ENCODE data around the gene THBS2.
"Not testable (repeated sequence)": the region's sequence is repeated elsewhere in the genome, so short reads cannot be mapped to it uniquely, and the experiment has no call there.

THBS2 gene

GRCh38 chr6:169253337-169254238 lies at the start of gene THBS2:
TSS of gene THBS2 (minus strand) at chr6:169253846. CDS start at chr6:169250784, 3,062 bp downstream.
- no peak for DNase-seq

DNA sequence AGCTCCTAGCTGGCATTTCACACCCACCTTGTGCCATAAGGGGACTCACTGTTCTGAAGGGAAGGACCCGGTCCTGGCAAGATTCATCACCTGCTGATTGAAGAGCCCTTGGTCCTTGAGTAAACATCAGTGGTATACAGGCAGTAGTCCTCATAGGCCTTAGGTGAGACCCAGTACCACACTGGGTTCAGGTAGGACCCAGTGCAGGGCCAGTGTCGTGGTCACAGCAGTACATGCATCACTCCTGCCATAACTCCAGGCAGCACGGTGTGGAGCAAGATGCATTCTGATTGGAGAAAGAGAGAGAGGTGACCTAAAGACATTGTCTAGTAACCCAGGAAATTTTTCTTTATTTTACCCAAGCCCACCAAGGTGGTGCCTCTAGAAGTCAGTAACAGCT lies 49.1 kb upstream of the THBS2 start:
- no peak for DNase-seq

DNA sequence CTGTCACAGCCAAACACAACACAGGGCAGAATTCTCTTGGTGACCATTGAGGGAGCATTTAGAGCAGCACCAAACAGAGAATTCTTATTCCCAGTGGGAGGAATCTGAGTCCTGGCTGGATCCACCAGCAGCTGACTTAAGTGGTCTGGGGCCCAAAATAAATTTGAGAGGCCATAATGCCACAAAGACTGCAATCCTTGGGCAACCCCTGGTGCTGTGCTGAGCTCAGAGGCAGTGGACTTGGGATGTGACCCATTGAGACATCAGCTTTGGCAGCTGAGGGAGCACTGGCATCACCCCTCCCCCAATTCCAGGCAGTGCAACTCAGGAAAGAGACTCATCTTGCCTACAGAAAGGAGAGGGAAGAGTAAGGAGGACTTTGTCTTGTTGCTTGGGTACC lies 48.6 kb upstream of the THBS2 start:
- DNase-seq: no peak

DNA sequence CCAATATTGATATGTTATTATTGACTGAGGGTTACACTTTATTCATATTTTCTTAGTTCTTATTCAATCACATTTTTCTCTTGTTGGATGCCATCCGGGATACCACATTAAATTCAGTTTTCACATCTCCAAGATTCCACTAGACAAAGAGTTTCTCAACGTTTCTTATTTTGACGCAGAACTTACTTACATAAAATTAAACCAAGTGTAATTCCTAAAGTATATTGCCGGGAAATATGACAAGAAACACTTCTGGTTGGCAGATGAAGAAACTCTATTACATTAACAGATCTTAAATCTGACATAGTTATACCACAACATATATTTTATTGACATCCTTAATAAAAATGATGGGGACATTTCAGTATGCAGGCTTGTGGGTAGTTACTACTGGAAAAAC lies 47.3 kb upstream of the THBS2 start:
- DNase-seq: no peak

DNA sequence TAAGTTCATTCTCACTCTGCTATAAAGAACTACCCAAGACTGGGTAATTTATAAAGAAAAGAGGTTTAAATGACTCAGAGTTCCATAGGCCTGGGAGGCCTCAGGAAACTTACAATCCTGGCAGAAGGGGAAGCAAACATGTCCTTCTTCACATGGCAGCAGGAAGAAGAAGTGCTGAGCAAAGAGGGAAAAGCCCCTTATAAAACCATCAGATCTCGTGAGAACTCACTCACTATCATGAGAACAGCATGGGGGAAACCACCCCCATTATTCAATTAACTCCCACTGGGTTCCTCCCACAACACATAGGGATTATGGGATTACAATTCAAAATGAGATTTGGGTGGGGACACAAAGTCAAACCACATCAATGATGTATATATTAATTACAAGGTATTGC lies 45.0 kb upstream of the THBS2 start:
- not testable (repeated sequence) for DNase-seq

- no peak for DNase-seq
Observed at GRCh38 chr6:169296622-169297021, 43.0 kb upstream of the THBS2 start.

GRCh38 chr6:169296170-169296569 lies 42.5 kb upstream of the THBS2 start:
- no peak for DNase-seq

DNA sequence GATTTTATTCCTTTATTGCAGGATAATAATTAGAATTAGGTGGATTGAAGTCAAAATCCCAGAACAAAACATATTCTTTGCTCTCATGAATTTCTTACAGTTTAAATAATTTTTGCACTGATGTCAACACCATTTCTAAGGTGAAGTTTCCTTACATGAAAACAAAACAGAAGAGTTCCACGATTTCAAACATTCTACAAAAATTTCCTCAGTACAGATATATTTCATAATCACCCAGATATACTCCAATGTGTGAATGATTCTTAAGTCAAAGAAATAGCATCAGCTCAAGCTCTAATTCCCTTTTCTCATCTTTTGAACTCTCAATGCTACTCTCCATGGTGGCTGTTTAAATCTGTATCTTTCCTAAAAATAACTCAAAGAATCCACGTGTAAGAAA lies 39.5 kb upstream of the THBS2 start:
- DNase-seq: no peak

- no peak for DNase-seq
Observed at GRCh38 chr6:169292338-169293124, 38.9 kb upstream of the THBS2 start.

GRCh38 chr6:169291646-169292337 lies 38.1 kb upstream of the THBS2 start:
- no peak for DNase-seq

DNA sequence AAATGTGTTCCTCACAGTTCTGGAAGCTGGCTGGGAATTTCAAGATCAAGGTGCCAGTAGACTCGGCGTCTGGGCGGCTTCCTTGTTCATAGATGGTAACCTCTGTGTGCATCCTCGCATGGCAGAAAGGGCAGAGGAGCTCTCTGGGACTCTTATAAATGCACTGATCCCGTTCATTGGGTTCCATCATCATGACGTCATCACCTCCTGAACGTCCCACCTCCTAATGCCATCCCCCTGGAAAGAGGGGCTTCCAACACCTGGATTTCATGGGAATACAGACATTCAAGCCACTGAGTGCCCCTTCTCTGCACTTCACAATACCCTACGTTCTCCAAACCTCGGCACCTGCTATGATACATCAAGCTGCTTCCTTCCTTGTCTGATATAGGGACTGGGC lies 37.5 kb upstream of the THBS2 start:
- no peak for DNase-seq

DNA sequence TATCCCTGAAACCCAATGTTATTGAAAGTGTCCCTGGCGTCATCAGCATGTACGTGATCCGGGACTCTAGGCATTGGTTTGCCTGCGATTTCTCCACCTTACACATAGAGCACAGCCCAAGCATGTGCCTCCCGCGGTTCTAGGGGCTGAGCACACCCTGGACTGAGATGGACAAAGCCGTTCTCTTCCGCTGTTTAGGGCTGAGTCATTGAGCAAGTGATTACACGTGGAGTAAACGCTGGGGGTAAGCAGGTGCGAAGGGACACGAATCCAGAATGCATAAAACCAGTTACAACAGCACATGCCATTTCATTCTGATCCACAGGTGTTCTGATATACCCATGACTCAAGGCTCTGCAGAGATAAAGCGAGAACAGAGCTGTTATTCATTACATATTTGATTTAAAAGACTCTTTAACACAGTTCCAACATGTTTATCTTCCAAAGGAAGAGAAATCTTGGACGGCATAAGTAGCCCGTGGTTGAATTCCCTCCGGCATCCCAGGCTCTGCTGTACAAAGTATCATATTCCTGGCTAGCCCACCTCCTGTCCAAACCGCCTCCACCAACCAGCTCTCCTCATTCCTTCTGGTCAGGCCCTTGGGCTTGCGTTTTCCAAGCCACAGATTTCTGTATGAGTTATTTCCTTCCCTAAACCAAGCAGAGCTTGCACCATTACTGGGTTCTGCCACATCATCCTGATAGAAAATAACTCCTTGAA lies 36.1 kb upstream of the THBS2 start:
- no peak for DNase-seq

- no peak for DNase-seq
Observed at GRCh38 chr6:169289257-169289618, 35.6 kb upstream of the THBS2 start.

DNA sequence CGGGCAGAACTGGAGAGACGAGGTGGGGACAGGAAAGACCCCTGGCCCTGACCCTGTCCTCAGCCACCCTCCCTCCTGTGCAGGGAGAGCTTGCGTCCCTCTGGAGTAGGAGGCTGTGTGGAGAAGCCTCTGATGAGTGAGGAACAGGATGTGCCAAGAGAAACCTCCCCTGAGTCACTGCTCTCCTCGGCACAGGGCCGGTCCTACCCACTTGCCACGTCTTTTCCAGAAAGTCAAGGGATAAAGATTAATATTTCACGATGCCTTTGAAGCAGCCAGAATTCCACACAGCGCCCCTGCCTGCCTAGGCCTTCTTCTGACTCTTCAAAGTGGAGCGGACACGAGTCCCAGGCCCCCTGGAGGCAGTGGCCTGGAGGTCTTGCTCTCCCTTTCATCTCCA lies 34.9 kb upstream of the THBS2 start:
- DNase-seq: no peak

GRCh38 chr6:169287675-169288074 lies 34.0 kb upstream of the THBS2 start:
- no peak for DNase-seq

DNA sequence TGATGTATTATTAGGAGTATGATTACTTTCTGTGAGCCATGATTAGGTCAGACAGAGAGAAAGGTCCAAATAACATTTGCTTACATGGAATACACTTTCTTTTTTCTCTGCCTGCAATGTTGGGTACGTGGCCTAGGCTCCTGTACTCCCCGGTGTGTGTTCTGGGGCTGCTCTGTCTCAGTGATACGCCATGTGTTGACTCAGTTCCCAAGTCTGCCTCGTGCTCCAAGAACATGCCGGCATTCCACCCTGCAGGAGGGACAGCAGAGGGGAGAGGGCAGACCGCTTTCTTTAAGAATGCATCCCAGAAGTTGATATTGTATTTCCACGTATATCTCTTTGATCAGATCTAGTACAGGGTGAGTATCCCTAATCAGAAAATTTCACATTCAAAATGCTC lies 33.3 kb upstream of the THBS2 start:
- no peak for DNase-seq

DNA sequence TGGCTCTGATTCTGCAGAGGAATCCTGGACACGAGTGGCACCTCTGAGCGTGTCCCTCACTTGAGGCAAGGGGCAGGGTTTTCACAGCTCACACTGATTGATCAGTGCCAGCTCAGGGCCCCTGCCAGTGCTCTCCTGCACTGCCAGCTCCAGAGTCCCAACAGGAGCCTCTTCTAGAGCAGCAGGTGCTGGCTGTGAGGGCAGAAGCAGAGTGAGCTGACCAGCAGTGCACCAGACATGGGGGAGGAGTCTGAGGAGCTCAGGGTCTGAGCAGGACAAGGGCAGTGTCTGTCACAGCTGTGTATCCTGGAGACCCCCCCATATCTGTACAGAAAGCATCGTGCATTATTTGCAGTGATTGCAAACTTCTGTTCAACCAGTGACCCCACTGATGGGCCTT lies 31.5 kb upstream of the THBS2 start:
- no peak for DNase-seq

DNA sequence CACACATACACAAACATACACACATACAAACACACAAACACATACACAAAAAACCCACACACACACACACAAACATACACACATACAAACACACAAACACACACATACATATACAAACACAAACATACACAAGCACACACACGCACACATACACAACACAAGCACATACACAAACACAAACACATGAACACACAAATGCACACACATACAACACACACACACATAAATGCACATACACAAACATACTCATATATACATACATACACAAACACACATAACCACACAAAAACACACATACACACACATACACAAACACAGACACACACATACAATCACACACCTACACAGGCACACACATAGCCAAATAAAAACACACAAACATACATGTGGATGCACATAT lies 30.3 kb upstream of the THBS2 start:
- DNase-seq: no peak

GRCh38 chr6:169282043-169282442 lies 28.4 kb upstream of the THBS2 start:
- no peak for DNase-seq

DNA sequence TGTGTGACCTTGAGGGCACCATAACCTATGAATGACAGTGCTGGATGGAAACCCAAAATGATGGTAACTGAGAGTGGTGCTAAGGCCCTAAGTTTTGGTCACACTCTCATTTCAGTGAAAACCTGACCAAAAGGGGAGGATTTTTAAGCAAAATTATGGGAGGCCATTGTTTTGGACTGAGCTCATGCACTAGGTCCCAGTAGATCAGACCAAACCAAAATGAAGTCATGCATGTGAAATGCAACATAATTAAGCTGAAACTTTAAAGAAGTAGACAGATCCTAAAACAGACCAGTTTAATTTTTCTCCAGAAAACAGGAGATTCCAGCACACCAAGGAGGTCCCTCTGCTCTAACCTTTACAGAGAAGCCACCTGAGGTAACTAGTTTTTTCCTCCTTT lies 24.0 kb upstream of the THBS2 start:
- no peak for DNase-seq

- DNase-seq: no peak
Observed at GRCh38 chr6:169274781-169275180, 21.1 kb upstream of the THBS2 start.

DNA sequence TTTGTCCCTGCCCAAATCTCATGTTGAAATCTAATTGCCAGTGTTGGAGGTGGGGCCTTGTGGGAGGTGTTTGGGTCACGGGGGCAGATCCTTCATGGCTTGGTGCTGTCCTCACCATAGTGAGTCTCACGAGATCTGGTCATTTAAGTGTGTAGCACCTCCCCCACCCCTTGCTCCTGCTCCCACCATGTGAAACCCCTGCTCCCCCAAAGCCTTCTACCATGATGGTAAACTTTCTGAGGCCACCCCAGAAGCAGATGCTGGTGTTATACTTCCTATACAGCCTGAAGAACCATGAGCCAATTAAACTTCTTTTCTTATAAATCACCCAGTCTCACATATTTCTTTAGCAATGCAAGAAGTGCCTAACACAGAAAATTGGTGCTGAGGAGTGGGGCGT lies 19.9 kb upstream of the THBS2 start:
- no peak for DNase-seq

- DNase-seq: no peak
Observed at GRCh38 chr6:169271877-169272216, 18.2 kb upstream of the THBS2 start.
